A549 (cell line): Measurements from ENCODE around the gene RHNO1.
A peak's percentile ranks its signal among the peaks of the same experiment; 100 is the strongest.

Source experiments
- CEBPB ChIP-seq, 2 experiments: fragments of >200 bp in 1 of 2; sonication (Bioruptor Twin) in 1 of 2; formaldehyde crosslinking in 1 of 2; IDR thresholded peaks; 2 replicates each; pipeline ENCODE4 v1.6.1; 2012 to 2016
- JUN ChIP-seq, 2 experiments: fragments of >200 bp; sonication (Bioruptor Twin); formaldehyde crosslinking; IDR thresholded peaks; 2 replicates in 1 of 2; 3 replicates in 1 of 2; pipeline ENCODE4 v1.6.1; 2016 to 2017
- MAFK ChIP-seq: fragments of 450-650 bp; IDR thresholded peaks from 2 replicates; pipeline ENCODE4 v1.6.1; 2014; ENCODE audit not compliant: partially characterized antibody
- NR3C1 ChIP-seq: fragments of >200 bp; sonication (Bioruptor Twin); formaldehyde crosslinking; IDR thresholded peaks from 3 replicates; pipeline ENCODE4 v1.6.1; 2017
- POLR2A ChIP-seq: IDR thresholded peaks from 2 replicates; pipeline ENCODE4 v1.6.1; 2012; ENCODE audit warnings: mild to moderate bottlenecking, low read length
- RCOR1 ChIP-seq: fragments of 150-350 bp; IDR thresholded peaks from 2 replicates; pipeline ENCODE4 v1.6.1; 2014; ENCODE audit warnings: antibody characterized with exemption, low read length, low read depth
- SMC3 ChIP-seq: fragments of >200 bp; sonication (Bioruptor Twin); formaldehyde crosslinking; IDR thresholded peaks from 3 replicates; pipeline ENCODE4 v1.6.1; 2018; ENCODE audit warnings: inconsistent platforms
- ZC3H11A ChIP-seq: fragments of 450-650 bp; IDR thresholded peaks from 2 replicates; pipeline ENCODE4 v1.6.1; 2014; ENCODE audit warnings: antibody characterized with exemption, mild to moderate bottlenecking
- TF ChIP-seq, protein P1 (sequence below): fragments of 250-450 bp; sonication (Bioruptor Pico); IDR thresholded peaks from 2 replicates; pipeline ENCODE4 v1.5.0; 2021; ENCODE audit warnings: mild to moderate bottlenecking, moderate library complexity, borderline replicate concordance
- TF ChIP-seq, protein P2 (sequence below): fragments of >200 bp; sonication (Bioruptor Twin); formaldehyde crosslinking; IDR thresholded peaks from 3 replicates; pipeline ENCODE4 v1.5.1; 2016
- TF ChIP-seq, protein P3 (sequence below): fragments of 200-600 bp; sonication (generic); IDR thresholded peaks from 2 replicates; pipeline ENCODE4 v1.6.1; 2016; ENCODE audit warnings: antibody characterized with exemption, mild to moderate bottlenecking, moderate library complexity

DNA sequence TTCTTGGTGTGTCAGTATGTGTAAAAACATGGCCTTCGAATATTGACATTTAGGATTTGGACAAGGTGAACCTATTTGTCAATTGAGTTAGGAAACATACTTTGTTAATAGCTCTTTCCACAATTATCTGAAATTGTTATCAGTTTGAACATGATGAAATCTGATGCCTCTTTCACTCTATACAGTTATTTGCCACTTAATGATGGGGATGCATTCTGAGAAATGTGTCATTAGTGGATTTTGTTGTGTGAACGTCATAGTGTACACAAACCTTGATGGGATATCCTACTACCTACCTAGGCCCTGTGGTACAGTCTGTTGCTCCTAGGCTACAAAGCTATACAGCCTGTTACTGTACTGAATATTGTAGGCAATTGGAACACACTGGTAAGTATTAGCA is 18.5 kb downstream of the RHNO1 start:
- TF ChIP-seq, protein P1, sequence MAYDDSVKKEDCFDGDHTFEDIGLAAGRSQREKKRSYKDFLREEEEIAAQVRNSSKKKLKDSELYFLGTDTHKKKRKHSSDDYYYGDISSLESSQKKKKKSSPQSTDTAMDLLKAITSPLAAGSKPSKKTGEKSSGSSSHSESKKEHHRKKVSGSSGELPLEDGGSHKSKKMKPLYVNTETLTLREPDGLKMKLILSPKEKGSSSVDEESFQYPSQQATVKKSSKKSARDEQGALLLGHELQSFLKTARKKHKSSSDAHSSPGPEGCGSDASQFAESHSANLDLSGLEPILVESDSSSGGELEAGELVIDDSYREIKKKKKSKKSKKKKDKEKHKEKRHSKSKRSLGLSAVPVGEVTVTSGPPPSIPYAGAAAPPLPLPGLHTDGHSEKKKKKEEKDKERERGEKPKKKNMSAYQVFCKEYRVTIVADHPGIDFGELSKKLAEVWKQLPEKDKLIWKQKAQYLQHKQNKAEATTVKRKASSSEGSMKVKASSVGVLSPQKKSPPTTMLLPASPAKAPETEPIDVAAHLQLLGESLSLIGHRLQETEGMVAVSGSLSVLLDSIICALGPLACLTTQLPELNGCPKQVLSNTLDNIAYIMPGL = no peak
- TF ChIP-seq, protein P2, sequence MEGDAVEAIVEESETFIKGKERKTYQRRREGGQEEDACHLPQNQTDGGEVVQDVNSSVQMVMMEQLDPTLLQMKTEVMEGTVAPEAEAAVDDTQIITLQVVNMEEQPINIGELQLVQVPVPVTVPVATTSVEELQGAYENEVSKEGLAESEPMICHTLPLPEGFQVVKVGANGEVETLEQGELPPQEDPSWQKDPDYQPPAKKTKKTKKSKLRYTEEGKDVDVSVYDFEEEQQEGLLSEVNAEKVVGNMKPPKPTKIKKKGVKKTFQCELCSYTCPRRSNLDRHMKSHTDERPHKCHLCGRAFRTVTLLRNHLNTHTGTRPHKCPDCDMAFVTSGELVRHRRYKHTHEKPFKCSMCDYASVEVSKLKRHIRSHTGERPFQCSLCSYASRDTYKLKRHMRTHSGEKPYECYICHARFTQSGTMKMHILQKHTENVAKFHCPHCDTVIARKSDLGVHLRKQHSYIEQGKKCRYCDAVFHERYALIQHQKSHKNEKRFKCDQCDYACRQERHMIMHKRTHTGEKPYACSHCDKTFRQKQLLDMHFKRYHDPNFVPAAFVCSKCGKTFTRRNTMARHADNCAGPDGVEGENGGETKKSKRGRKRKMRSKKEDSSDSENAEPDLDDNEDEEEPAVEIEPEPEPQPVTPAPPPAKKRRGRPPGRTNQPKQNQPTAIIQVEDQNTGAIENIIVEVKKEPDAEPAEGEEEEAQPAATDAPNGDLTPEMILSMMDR = no peak
- TF ChIP-seq MAFK (peak; percentile 15), SMC3 (no peak), JUN (IDR thresholded peaks at IDR 0.05) (no peak), ZC3H11A (no peak), RCOR1 (no peak), POLR2A (no peak), NR3C1 (no peak), CEBPB (IDR thresholded peaks at IDR 0.05) (no peak)
- TF ChIP-seq, protein P3, sequence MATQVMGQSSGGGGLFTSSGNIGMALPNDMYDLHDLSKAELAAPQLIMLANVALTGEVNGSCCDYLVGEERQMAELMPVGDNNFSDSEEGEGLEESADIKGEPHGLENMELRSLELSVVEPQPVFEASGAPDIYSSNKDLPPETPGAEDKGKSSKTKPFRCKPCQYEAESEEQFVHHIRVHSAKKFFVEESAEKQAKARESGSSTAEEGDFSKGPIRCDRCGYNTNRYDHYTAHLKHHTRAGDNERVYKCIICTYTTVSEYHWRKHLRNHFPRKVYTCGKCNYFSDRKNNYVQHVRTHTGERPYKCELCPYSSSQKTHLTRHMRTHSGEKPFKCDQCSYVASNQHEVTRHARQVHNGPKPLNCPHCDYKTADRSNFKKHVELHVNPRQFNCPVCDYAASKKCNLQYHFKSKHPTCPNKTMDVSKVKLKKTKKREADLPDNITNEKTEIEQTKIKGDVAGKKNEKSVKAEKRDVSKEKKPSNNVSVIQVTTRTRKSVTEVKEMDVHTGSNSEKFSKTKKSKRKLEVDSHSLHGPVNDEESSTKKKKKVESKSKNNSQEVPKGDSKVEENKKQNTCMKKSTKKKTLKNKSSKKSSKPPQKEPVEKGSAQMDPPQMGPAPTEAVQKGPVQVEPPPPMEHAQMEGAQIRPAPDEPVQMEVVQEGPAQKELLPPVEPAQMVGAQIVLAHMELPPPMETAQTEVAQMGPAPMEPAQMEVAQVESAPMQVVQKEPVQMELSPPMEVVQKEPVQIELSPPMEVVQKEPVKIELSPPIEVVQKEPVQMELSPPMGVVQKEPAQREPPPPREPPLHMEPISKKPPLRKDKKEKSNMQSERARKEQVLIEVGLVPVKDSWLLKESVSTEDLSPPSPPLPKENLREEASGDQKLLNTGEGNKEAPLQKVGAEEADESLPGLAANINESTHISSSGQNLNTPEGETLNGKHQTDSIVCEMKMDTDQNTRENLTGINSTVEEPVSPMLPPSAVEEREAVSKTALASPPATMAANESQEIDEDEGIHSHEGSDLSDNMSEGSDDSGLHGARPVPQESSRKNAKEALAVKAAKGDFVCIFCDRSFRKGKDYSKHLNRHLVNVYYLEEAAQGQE = no peak
